Activated effector memory CD4-positive, alpha-beta T cell treated with anti-CD3 and anti-CD28 coated beads, Interleukin-2, amount 50 U/mL, for 16 hours (primary cell): Measurements from ENCODE around the gene CCDC186.

ENCODE experiments used
- DNase-seq: peaks from one replicate; pipeline ENCODE4 v3.0.0-alpha.2; 2020

CCDC186 gene

DNA sequence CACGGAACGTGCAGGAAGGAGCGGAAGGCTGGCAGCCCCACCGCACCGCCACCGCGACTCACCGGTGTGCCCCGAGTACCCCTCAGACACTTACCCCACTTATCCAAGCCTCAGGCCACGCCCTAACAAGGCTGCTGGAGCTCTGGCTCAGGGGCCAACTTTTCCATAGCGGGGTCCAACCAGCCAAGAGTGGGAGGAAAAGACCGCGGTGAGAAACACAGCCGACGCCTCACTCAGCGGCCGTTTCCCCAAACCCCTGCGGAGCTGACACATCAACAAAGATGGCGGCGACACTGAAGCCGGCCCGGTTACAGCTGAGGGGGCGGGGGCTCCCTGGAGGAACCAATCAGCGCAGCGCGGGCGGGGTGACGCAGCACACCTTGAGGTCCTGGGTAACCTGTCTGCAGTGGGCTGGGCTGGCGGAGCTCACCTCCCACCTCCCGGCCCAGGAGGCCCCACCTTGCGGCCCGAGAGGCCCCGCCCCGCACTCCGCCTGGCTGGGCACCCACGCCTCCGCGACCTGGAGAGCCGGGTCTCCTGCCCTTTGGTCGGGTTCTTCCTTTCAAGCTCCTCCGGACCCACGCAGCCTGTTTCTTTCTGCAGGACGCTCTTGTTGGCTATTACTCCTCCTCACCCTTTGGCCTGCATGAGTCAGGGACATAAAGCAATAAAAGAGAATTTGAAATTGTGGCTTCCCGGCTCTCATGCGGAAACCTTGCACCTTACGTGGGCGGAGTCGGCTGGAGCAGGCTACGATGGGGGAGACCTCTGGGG lies at the start of gene CCDC186:
CCDC186 (minus strand) TSS at position 283 of the 774 bp plus-strand sequence. CDS start 10,935 bp downstream, outside the sequence.
- DNase-seq: peak; percentile 100

DNA sequence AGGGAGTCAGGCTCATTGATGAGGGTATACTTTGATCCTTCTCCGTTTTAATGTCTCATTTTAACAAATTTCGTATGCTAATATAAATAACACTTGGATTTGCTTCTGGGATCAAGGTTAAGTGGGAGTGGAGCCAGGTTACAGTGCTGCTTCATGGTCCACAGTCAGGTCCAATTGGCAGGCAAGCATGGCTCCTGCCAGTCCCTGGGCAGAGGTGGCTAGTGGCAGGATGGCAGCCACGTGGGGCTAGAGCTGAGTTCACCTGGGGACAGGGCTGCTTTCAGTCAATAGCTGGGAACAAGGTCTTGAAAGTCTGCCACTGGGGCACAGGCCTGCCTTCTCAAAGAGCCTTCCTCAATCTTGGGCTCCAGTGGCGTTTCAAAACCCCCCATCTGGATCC lies 49.1 kb upstream of the CCDC186 start:
- no peak for DNase-seq

DNA sequence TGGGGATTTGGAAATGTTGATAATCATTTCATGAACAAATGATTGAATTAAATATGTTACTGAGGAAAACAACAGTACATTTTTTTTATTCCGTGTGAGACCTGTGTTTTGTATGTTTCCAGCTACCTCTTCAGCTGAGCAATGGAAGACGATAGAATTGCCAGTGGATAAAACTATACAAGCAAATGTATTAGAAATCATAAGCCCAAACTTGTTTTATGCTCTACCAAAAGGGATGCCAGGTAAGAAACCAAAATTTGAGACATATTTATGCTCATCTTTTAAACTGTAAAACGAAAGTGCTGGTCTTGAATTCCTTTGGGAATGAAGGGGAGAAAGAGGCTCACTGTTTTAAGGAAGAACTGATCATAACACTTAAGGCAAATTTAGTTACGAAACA lies 47.2 kb upstream of the CCDC186 start:
- DNase-seq: no peak

DNA sequence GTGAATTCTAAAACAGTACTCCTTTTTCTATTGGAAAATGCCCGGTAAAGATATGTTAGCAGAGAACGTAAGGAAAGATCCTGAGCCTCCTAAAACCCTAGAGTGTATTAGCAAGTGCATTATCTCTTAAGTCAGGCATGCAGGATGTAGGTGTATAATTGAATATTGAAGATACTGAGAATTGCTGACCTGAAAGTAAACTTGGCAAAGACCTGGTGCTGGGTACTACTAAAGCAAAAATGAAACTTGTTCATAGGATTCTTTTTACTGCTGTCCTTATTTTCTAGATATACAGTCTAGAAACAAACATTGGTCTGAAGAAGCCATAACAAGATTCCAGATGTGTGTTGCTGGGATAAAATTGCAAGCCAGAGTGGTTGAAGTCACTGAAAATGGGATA lies 46.3 kb upstream of the CCDC186 start:
- no peak for DNase-seq

DNA sequence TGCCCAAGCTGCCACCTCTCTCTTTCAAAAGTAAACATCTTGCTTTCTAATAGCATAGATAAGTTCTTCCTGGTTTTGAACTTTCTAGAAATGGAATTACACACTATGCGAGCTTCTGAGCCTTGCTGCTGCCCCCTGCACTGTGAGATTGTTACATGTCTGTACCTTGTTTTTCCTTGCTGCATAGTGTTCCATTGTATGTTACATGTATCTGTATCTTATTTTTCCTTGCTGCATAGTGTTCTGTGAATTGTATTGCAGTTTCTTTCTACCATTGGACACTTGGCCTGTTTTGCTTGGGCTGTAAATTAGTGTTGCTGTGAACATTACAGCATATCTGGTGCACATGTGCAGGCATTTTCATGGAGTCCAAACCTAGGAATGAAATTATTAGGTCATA lies 41.0 kb upstream of the CCDC186 start:
- DNase-seq: no peak

DNA sequence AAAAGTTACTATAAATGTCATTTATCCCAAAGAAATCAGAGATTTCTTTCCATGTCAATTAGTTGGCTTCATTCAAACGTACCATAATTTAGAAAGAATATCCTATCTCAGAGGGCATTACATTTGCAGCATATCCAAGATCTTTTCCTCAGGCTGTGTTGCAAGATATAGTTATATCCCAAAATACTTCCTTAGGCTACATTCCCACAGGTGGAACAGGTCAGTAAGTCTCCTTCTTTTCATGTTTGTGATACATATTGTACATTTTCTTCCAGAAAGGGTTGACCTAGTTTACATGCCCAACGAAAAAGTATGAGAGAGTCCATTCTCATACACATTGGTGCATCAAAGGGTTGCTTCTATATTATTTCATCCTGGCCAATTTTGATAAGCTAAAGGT lies 38.1 kb upstream of the CCDC186 start:
- no peak for DNase-seq

DNA sequence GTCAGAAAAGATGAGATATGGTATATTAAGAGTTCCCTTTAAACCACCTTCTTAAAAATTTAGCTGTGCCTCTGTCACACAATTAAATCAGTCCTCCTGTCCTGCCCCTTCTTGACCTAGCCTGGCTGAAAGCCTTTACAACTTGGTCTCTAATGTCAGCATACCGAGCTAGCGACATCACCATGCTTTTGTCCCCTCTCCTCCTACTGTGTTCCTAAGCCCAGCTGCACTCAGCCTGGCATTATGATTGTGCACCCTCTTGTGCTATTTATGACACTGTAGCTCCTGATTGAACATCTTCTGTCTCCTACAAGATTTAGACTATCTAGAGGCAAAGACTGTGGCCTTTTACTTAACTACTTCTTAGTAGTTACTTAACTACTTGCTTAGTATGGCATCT lies 34.3 kb upstream of the CCDC186 start:
- DNase-seq: no peak

DNA sequence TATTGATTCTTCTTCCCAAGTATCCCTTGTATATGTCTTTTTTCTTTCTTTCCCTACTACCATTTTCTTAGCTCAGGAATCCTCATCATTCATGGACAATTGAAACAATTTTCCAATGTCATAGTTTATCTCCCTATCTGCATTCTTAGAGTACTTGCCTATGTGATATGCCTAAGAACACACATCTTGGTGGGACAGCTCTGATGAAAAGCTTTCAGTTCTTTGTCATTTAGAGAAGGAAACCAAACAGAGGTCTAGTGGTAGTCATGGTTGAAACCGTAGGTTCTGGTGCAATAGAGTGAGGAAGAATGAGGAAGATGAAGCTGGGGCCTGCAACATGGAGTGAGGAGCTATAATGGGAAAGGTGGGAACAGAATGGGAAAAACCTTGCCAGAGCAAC lies 33.3 kb upstream of the CCDC186 start:
- no peak for DNase-seq

DNA sequence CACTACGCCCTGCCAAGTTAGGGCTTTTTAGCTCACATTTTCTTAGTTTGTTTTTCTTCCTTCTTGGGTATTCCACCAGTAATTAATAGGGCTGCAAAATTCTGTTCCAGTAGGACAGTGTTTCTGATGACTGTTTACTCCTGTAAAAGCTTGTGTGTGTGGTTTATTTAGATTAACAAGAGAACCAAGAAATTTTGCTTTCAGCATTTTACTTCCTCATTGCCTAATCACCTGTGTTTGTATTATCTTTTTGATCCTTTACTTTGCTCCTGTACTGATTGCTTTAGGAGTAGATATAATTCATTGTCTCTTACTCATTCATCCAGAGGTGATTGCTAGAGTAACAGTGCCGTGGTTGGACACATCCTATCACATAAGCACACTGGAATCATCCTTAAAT lies 32.9 kb upstream of the CCDC186 start:
- DNase-seq: no peak

DNA sequence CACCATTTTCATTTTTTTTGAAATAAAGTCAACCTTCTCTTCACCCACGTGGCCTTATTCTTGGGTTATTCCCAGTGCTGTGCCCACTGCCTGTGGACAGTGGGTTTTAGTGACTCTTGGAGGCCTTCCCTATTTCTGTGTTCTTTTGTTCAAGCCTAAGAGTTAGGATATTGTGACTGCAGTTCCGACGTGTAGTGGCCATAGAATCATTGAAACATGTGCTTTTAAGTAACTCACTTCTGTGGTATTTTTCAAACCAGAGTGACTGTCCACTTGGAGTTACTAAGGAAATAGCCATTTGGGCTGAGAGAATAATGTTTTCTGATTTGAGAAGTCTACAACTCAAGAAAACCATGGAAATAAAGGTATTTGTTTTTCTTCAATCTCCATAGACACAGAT lies 28.8 kb upstream of the CCDC186 start:
- DNase-seq: no peak

DNA sequence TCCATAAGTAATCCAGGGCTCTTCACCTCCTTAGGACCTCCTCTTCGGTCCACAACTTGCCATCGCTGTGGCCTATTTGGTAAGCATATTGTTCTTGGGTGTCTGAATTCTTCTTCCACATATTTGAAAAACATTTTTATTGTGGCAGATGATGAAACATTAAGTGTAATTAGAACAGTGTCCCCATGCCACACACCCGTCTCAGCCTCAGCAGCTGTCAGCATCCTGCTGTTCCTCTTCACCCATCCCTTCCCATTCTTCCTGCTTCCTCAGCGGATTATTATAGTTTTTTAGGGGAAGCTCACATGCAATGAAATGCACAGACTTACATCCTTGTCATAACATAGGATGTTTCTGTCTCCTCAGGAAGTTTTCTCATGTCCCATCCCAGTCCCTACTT lies 25.2 kb upstream of the CCDC186 start:
- DNase-seq: no peak

DNA sequence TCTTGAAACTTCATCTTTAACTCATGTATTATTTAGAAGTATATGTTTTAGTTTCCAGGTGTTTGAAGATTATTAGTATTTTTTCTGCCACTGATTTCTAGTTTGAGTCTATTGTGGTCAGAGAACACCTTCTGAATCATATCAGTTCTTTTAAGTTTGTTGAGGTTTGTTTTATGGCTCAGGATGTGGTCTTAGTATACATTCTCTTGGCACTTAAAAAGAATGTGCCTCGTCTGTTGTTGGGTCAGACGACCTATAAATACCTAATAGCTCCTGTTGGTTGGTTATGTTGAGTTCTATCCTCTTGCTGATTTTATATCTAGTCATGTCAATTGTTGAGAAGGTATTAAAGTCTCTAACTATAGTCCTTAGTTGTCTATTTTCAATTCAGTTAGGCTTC lies 21.1 kb upstream of the CCDC186 start:
- no peak for DNase-seq

DNA sequence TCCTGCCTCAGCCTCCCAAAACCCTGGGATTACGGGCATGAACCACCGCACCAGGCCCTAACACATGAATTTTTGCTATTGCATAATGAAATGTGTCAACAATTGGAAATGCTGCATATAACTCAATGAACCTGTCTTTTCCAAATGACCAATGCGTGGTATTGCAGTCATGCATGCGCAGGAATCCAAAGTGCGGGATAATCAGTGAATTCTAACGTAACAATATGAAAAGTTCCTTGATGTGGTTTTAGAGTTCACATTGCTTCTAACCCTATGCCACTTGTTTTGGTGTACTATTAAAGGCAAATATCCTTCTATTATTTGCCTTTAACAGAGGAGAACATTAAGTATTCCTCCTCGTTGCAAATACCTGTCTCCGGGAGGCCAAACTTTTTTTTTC lies 15.7 kb upstream of the CCDC186 start:
- DNase-seq: no peak

DNA sequence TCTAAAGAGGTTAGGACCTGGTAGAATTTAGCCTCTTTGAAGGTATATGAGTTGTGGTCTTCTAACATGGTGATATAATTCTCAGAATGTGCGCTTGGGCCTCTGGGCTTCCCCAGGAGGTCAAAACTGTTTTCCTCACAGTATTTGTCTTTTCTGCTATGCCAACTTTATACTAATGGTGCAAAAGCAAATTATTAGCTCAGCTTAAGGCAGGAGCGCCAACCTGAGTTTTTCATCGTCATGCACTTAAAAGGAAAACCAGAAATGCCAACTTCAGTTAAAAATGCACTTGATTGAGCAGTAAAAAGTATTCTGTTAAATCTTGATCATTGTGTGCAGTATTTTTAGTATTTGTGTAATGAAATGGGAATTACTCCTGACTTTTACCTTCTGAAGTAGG lies 14.9 kb upstream of the CCDC186 start:
- DNase-seq: no peak

DNA sequence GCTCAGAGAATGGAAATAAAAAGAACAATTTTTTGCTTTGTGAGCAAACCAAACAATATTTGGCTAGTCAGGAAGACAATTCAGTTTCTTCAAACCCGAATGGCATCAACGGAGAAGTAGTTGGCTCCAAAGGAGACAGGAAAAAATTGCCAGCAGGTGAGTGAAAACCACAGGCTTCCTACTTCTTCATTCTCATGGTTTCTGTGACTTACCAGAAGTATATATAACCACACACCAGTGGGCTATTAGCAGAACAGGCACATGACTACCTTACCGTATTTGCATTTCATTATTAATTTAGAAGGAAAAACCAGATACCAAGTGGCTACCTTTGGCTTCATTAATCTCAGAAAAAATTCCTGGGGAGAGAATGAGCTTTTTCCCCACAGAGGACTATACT lies 14.0 kb upstream of the CCDC186 start:
- DNase-seq: no peak

DNA sequence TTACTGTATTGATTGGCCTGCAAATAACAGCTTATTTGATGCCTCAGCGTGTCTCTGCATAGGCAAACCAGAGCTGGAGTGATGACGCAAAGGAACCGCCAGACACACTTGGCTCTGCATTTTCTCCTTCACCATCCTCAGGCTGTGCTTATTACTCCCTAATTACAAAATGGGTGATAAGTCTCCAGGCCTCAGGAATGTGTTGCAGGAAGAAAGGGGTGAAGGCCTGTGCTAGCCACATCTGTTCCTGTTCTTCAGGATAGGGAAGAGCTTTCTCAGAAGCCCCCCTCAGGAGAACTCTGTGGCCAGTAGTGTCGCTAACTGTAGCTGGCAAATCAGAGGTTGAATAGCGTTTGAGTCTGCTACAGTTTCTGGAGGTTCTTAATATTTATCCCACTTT lies 10.3 kb upstream of the CCDC186 start:
- DNase-seq: no peak

DNA sequence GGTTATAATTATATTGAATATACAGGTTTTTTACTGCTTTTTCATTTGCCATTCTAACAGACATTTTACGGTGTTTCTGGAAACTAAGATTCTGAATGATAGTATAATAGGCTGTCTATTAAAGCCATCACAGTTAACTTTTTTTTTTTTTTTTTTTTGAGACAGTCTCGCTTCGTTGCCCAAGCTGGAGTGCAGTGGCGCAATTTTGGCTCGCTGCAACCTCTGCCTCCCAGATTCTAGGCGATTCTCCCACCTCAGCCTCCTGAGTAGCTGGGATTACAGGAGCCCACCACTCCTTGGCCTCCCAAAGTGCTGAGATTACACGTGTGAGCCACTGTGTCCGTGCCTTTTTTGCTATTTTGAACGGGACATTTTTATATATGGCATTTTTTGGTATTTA lies 9.6 kb upstream of the CCDC186 start:
- DNase-seq: no peak

DNA sequence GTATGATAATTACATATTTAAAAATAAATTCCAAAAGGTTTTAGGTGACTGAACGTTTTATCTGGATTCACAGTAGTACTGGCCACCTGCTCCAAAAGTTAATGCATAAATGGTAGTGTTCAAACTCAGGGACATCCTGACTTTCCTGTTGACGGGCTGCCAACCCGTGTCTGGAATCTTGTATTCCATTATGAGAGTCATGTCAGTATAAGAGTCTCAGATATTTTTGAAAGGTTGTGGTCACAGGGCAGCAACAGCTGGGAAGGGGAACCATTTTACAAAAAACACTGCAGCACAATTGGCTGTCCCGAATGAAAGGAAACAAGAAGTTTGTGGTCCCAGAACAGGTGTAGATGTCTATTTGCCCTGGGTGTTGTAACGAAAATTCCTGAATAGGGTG lies 8.0 kb upstream of the CCDC186 start:
- DNase-seq: no peak

DNA sequence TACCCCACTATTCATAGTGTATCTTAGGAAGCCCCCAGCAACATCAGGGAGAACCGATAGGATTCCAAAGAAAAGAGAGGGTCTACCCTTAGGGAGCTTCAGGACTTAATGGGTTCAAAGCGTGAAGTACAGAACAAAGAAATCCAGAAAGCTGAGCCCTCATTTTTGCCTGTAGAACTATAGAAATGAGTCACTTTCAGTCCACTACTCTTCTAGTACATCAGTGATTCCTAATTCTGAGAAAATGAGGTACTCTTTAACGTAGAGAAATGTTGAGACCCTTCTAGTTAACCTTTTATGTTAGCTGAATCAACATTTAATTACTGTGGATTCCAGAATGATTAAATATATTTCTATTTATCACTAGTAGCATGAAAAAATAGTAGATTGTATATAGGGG lies 6.9 kb upstream of the CCDC186 start:
- no peak for DNase-seq

DNA sequence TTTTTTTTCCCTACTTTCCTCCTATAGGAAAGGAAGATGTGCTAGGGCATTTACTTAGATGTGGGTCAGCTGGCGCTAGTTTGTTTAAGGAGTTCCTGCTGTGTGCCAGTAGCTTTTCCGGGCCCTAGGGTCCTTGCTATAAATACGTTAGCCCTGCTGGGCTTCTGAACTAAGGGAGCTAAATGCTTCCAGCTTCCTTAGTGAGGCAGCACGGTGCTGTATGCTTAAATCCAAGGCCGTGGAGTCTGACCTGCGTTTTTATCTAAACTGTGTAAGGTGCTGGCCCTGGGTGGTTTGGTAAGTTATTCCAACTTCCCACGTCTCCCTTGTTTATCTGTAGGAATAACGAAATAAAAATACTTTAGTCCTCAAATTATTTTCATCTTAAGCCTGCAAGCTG lies 5.7 kb upstream of the CCDC186 start:
- no peak for DNase-seq

DNA sequence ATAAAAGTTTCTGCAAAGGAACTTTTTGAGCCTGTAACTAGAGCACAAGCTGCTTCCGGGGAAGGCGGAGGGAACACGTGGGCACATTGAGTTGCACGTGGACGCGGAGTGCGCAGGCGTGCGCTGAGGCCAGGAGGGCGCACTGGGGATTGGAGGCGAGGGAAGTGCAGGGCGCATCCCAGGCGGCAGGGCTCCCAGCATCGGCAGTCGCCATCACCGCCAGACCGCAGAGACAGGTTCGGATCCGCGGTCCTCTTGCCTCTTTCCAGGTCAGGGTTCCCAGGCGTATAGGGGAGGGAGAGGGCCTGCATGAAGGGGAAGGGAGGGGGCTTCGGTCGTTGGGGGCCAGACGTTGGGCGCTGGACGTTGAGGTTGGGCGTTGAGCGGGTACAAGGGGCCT lies 5.1 kb upstream of the CCDC186 start, which contains the start of gene TDRD1:
TDRD1 (plus strand) TSS at position 206 of the 400 bp plus-strand sequence. CDS start 8,479 bp downstream, outside the sequence.
- no peak for DNase-seq

DNA sequence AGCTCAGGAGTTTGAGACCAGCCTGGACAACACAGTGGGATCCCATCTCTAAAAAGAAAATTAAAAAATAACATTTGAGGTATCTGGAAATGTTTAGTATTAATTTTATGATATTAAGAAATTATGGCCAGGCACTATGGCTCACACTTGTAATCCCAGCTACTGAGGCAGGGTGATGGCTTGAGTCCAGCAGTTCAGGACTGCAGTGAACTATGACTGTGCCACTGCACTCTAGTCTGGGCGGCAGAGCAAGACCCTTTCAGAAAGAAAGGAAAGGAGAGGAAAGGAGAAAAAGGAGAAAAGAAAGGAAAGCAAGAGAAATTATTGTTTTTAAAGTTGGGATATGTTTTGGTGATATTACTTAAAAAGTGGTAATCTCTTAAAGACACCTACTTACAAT lies 2.5 kb upstream of the CCDC186 start:
- no peak for DNase-seq

DNA sequence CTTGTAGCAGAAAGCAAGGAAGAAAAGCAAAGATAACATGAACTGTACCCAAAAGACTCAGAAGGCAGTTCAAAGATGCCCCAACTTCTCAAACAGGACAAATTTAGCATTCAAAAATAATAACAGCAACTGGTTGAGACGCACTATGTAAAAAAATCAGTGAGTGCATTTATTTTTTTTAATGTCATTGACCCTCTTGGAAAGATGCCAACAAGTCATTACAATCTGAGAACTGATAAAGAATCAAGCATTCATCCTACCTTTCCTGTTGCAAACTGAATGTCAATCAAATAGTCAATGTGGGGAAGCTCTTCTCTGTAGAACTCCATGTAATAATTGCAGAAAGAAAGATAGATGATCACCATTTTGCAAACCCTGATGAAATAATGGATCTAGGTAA lies 1.7 kb upstream of the CCDC186 start:
- DNase-seq: no peak

DNA sequence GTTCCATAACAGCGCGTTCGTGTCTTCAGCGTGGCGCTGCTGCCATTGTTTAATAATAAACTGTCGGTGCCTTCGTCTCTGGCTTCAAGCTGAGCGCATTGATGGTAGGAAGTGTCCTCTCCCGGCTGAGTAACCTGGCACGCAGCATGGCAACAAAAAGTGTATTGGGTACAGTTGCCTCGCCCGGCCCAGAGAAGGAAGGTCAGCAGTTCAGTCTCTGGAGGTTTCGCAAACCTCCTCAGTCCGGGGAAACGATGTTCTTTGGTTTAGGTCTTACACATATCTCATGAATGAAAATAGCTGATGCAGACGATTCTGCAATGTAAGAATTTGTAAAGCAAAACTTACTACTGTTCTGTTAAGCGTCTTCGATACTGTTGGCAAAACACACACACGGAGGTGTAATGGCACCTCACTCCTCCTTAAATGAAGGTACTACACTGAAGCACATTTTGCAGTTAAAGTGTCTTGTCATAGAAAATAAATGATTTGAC lies 739 bp upstream of the CCDC186 start:
- DNase-seq: no peak

DNA sequence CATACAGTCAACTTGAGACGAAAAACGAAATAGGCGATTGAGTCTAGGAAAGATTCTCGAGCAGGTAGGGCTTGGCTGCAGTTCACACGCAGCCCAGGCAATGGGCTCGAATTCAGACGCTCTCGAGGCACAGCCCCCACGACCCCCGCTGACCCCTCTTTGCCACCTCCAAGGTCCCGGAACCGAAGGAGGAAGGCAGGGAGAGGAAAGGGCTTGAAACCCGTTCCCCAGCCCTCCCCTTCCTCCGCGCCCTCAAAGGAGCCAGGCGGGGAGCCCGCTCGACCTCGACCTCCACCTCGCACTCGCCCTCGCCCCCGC lies 441 bp downstream of the CCDC186 start:
- DNase-seq: no peak
